GM12878 (cell line): ENCODE results near the gene ZNF691. TPM values are rescaled to one million over a fixed set of nuclear protein-coding genes. Genes with fewer than 3 reads are reported as not detected.

Experiments used
- ATAC-seq: fragments of 200-7000 bp; cut with Tn5 transposase; 3 replicates; pipeline ENCODE4 v1.9.1; 2020; ENCODE audit warnings: mild to moderate bottlenecking, moderate library complexity
- BruUV-seq: library from RNA; stranded (reverse); fragments of 400-500 nt; replicated peaks from 2 replicates; lab custom pipeline; 2021; lab: Mats Ljungman, UMichigan
- CTCF ChIA-PET: fragments of 300-600 bp; sonication (Branson Sonifier 250); formaldehyde crosslinking; extraction: SDS; loops from one replicate; lab custom pipeline; 2021; ENCODE audit warnings: inconsistent platforms; lab: Yijun Ruan, JAX
- POLR2A ChIA-PET: fragments of 350-600 bp; formaldehyde crosslinking; extraction: SDS; loops from one replicate; lab custom pipeline; 2021; ENCODE audit warnings: inconsistent platforms; lab: Charles Lee
- RAD21 ChIA-PET: fragments of 300-600 bp; sonication (Branson Sonifier 250); formaldehyde crosslinking; loops from one replicate; lab custom pipeline; 2023; ENCODE audit warnings: antibody characterized with exemption; ENCODE audit not compliant: unreplicated experiment; lab: Charles Lee
- SMC1A ChIA-PET: fragments of 300-600 bp; sonication (Branson Sonifier 250); formaldehyde crosslinking; loops from one replicate; lab custom pipeline; 2023; ENCODE audit not compliant: unreplicated experiment, uncharacterized antibody; lab: Charles Lee
- DNase-seq: peaks from one replicate; pipeline ENCODE4 v3.0.0-alpha.2; 2011; ENCODE audit warnings: low read depth, low spot score
- FAIRE-seq: peaks from 3 replicates; lab custom pipeline; 2011; peaks lifted over from hg19 to GRCh38; lab: Jason Lieb, UNC
- H2AFZ ChIP-seq: 2 replicates; pipeline ENCODE4 v1.6.0; 2011; ENCODE audit warnings: low read depth, low read length, control low read depth; ENCODE audit not compliant: control insufficient read depth
- H3K27ac ChIP-seq: 2 replicates; pipeline ENCODE4 v1.5.1; 2011; ENCODE audit warnings: control low read depth; ENCODE audit not compliant: control insufficient read depth, insufficient read depth
- H3K27me3 ChIP-seq, 2 experiments: replicated peaks in 1 of 2; 2 replicates each; pipeline versions ENCODE4 v1.6.0 to v1.6.1; 2011; ENCODE audit warnings: low read length in 1 of 2; ENCODE audit not compliant: control insufficient read depth in 2 of 2, insufficient read depth in 2 of 2
- H3K36me3 ChIP-seq, 2 experiments: 2 replicates each; pipeline ENCODE4 v1.5.1; 2011; ENCODE audit warnings: low read length in 1 of 2; ENCODE audit not compliant: control insufficient read depth in 2 of 2, insufficient read depth in 2 of 2
- H3K4me1 ChIP-seq: 2 replicates; pipeline ENCODE4 v1.6.1; 2011; ENCODE audit warnings: mild to moderate bottlenecking, low read length, moderate library complexity, mixed read lengths; ENCODE audit not compliant: control insufficient read depth, insufficient read depth
- H3K4me2 ChIP-seq: 2 replicates; pipeline ENCODE4 v1.6.0; 2011; ENCODE audit warnings: control low read depth; ENCODE audit not compliant: control insufficient read depth, insufficient read depth
- H3K4me3 ChIP-seq: fragments of 200-600 bp; sonication (generic); 2 replicates; pipeline ENCODE4 v1.5.1; 2016
- H3K79me2 ChIP-seq: 2 replicates; pipeline ENCODE4 v1.6.0; 2011; ENCODE audit warnings: low read length; ENCODE audit not compliant: control insufficient read depth, insufficient read depth
- H3K9ac ChIP-seq: 2 replicates; pipeline ENCODE4 v1.8.0; 2011; ENCODE audit warnings: low read length, control low read depth, mixed read lengths; ENCODE audit not compliant: control insufficient read depth, insufficient read depth
- H3K9me3 ChIP-seq: replicated peaks from 3 replicates; pipeline ENCODE4 v1.5.1; 2011; ENCODE audit warnings: mild to moderate bottlenecking, low read length; ENCODE audit not compliant: control insufficient read depth, insufficient read depth
- H4K20me1 ChIP-seq: 2 replicates; pipeline ENCODE4 v1.6.0; 2011; ENCODE audit not compliant: control insufficient read depth, insufficient read depth
- EZH2 ChIP-seq: IDR thresholded peaks from 2 replicates; pipeline ENCODE4 v1.6.1; 2012; ENCODE audit warnings: low read depth, mild to moderate bottlenecking, control low read depth, inconsistent platforms, low read length, borderline replicate concordance; ENCODE audit not compliant: control insufficient read depth
- JUNB ChIP-seq: IDR thresholded peaks from 2 replicates; pipeline ENCODE4 v1.6.1; 2016; ENCODE audit warnings: antibody characterized with exemption, mild to moderate bottlenecking
- PAX8 ChIP-seq: fragments of 450-650 bp; IDR thresholded peaks from 2 replicates; pipeline ENCODE4 v1.6.1; 2017; ENCODE audit warnings: mild to moderate bottlenecking, moderate library complexity
- SIX5 ChIP-seq: IDR thresholded peaks from 2 replicates; pipeline ENCODE4 v1.6.1; 2011; ENCODE audit warnings: mild to moderate bottlenecking, low read depth, low read length, moderate library complexity; ENCODE audit not compliant: severe bottlenecking
- SMAD5 ChIP-seq: IDR thresholded peaks from 2 replicates; pipeline ENCODE4 v1.6.1; 2016; ENCODE audit warnings: antibody characterized with exemption, low read depth
- WRNIP1 ChIP-seq: IDR thresholded peaks from 2 replicates; pipeline ENCODE4 v1.6.1; 2011; ENCODE audit warnings: low read depth, low read length, improper control_type of control experiment, borderline replicate concordance
- WGBS: methylation state at CpG from one replicate; pipeline ENCODE4 v1.1.6; 2016; ENCODE audit warnings: low lambda C conversion rate; ENCODE audit not compliant: insufficient replicate concordance, insufficient coverage; ENCODE audit errors: missing lambda C conversion rate; 5-methylcytosine and 5-hydroxymethylcytosine counted together
- in situ Hi-C: fragments of 300-500 bp; cut with MboI; formaldehyde crosslinking; loops from 9 replicates; pipeline ENCODE4 v1.14.3; 2018; ENCODE audit warnings: mixed read lengths
- intact Hi-C: fragments of 100-400 bp; cut with micrococcal nuclease; formaldehyde crosslinking; loops from one replicate; pipeline ENCODE4 v1.14.2; 2022; ENCODE audit not compliant: unreplicated experiment
- polyA plus RNA-seq, 11 experiments: library from polyadenylated mRNA; depleted of rRNA in 4 of 11; unstranded in 6 of 11; stranded (reverse) in 5 of 11; fragments of >200 nt; fragmentation: Nextera tagmentation in 4 of 11; fragmentation: Illumina TruSeq in 1 of 11; extraction: Ambion mirVana in 4 of 11; extraction: Trizol in 1 of 11; gene quantifications; 1 replicate in 1 of 11; 2 replicates in 10 of 11; pipeline versions ENCODE4 v1.2.1 to v1.2.3, GENCODE V29; 2011 to 2016; ENCODE audit warnings: inconsistent platforms in 2 of 11, missing spikeins in 2 of 11, low read depth in 1 of 11
- total RNA-seq, 4 experiments: library from RNA; depleted of rRNA in 3 of 4; stranded (reverse); fragments of >200 nt in 3 of 4; fragmentation: Illumina TruSeq in 1 of 4; extraction: Trizol in 1 of 4; gene quantifications; 2 replicates each; pipeline versions ENCODE4 v1.2.1 to v1.2.3, GENCODE V29; 2013 to 2021
- TF ChIP-seq, protein P1 (sequence below): fragments of 450-650 bp; IDR thresholded peaks from 2 replicates; pipeline ENCODE4 v1.6.1; 2017; ENCODE audit warnings: mild to moderate bottlenecking
- TF ChIP-seq, protein P2 (sequence below): fragments of 450-650 bp; IDR thresholded peaks from 2 replicates; pipeline ENCODE4 v1.6.1; 2017; ENCODE audit warnings: mild to moderate bottlenecking, moderate library complexity

Gene ZNF691
- total and polyA plus RNA-seq, 10 of the 15 experiments (the other 5 are each of a cell fraction or from before 2014, with no cell fraction given) = 8.5 to 16.2 (median 12.2) TPM

DNA sequence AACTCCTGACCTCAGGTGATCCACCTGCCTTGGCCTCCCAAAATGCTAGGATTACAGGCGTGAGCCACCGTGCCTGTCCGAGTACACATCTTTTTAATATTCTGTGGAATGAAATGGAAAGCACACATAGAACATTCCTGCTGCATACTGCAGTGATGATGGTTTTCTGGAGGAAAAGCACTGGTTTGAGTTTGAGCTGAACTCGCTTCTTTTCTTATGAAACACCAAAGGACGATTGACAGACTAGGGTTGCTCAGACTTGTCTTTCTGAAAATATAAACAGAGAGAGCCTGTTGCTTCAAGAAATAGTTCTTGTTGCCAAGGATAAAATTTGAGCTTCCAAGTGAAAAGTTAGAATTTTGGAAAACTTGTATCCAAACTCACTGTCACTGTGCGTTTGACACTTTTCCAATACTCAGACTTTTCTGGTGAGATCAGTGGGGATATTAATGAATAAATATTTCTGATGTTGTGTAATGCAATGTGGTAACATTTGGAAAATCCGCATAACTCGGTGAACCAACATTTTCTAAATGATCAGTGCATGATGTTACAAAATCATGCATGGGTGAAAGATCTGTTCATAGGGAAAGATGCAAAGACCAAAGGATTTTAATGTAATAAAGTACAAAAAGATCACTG lies 44.5 kb upstream of the ZNF691 start:
- no peak for FAIRE-seq
- H3K27me3 ChIP-seq = no peaks in the 10 kb centered on the region
- SMC1A ChIA-PET = no interaction called here
- BruUV-seq = no TSS peak
- H3K27ac ChIP-seq = no peak overlapping the region
- no peaks in the 10 kb centered on the region for H4K20me1 ChIP-seq
- in situ Hi-C loops (no loop called here), intact Hi-C loops (no loop called here)
- no peak overlapping the region for H3K4me2 ChIP-seq
- no peak overlapping the region for H2AFZ ChIP-seq
- no peak for ATAC-seq
- H3K4me3 ChIP-seq = no peak overlapping the region
- TF ChIP-seq PAX8 (no peak), SIX5 (no peak), SMAD5 (no peak), WRNIP1 (no peak), EZH2 (no peak), JUNB (no peak)
- TF ChIP-seq, protein P1, sequence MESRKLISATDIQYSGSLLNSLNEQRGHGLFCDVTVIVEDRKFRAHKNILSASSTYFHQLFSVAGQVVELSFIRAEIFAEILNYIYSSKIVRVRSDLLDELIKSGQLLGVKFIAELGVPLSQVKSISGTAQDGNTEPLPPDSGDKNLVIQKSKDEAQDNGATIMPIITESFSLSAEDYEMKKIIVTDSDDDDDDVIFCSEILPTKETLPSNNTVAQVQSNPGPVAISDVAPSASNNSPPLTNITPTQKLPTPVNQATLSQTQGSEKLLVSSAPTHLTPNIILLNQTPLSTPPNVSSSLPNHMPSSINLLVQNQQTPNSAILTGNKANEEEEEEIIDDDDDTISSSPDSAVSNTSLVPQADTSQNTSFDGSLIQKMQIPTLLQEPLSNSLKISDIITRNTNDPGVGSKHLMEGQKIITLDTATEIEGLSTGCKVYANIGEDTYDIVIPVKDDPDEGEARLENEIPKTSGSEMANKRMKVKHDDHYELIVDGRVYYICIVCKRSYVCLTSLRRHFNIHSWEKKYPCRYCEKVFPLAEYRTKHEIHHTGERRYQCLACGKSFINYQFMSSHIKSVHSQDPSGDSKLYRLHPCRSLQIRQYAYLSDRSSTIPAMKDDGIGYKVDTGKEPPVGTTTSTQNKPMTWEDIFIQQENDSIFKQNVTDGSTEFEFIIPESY = no peak
- TF ChIP-seq, protein P2, sequence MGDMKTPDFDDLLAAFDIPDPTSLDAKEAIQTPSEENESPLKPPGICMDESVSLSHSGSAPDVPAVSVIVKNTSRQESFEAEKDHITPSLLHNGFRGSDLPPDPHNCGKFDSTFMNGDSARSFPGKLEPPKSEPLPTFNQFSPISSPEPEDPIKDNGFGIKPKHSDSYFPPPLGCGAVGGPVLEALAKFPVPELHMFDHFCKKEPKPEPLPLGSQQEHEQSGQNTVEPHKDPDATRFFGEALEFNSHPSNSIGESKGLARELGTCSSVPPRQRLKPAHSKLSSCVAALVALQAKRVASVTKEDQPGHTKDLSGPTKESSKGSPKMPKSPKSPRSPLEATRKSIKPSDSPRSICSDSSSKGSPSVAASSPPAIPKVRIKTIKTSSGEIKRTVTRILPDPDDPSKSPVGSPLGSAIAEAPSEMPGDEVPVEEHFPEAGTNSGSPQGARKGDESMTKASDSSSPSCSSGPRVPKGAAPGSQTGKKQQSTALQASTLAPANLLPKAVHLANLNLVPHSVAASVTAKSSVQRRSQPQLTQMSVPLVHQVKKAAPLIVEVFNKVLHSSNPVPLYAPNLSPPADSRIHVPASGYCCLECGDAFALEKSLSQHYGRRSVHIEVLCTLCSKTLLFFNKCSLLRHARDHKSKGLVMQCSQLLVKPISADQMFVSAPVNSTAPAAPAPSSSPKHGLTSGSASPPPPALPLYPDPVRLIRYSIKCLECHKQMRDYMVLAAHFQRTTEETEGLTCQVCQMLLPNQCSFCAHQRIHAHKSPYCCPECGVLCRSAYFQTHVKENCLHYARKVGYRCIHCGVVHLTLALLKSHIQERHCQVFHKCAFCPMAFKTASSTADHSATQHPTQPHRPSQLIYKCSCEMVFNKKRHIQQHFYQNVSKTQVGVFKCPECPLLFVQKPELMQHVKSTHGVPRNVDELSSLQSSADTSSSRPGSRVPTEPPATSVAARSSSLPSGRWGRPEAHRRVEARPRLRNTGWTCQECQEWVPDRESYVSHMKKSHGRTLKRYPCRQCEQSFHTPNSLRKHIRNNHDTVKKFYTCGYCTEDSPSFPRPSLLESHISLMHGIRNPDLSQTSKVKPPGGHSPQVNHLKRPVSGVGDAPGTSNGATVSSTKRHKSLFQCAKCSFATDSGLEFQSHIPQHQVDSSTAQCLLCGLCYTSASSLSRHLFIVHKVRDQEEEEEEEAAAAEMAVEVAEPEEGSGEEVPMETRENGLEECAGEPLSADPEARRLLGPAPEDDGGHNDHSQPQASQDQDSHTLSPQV = no peak
- H3K4me1 ChIP-seq = no peaks in the 10 kb centered on the region
- no peaks in the 10 kb centered on the region for H3K79me2 ChIP-seq
- H3K36me3 ChIP-seq = no peaks in the 10 kb centered on the region
- 82% methylated on average over 8 of the region's 8 CpGs for WGBS
- POLR2A ChIA-PET = no interaction called here
- CTCF ChIA-PET = no interaction called here
- H3K9ac ChIP-seq = no peak overlapping the region
- RAD21 ChIA-PET = interaction anchor here (1.4 kb wide), 1 partner anchor 121 kb away, joined by 3 read pairs; no protein-coding TSS in a partner anchor
- H3K9me3 ChIP-seq = no peaks in the 10 kb centered on the region
- DNase-seq = no peak
